ENCODE measurements around the gene ADGRA3.

DNA sequence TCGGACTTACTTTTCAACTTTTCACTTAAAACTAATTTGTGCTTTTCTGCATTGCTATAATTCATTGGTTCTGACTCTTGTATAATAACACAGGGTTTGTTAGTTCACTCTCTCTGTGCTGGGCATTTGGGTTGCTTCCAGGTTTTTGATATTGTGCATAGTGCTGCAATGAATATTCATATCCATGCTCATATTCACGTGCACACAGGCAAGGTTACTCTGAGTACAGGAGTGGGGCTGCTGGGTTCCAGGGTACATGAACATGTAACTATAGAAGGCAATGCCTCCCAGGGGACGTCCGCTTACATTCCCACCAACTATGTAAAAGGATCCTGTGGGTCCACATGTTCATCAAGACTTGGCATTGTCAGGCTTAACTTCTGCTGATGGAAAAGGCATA lies 117.2 kb downstream of the ADGRA3 start:
- TF ChIP-seq, protein P1, sequence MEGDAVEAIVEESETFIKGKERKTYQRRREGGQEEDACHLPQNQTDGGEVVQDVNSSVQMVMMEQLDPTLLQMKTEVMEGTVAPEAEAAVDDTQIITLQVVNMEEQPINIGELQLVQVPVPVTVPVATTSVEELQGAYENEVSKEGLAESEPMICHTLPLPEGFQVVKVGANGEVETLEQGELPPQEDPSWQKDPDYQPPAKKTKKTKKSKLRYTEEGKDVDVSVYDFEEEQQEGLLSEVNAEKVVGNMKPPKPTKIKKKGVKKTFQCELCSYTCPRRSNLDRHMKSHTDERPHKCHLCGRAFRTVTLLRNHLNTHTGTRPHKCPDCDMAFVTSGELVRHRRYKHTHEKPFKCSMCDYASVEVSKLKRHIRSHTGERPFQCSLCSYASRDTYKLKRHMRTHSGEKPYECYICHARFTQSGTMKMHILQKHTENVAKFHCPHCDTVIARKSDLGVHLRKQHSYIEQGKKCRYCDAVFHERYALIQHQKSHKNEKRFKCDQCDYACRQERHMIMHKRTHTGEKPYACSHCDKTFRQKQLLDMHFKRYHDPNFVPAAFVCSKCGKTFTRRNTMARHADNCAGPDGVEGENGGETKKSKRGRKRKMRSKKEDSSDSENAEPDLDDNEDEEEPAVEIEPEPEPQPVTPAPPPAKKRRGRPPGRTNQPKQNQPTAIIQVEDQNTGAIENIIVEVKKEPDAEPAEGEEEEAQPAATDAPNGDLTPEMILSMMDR (IDR thresholded peaks at IDR 0.05): no peak
- no peak for TF ChIP-seq POLR2A (IDR thresholded peaks at IDR 0.05)
- no peak for TF ChIP-seq POLR2AphosphoS5 (IDR thresholded peaks at IDR 0.05)

Data from stomach (tissue), 4 donors.